ENCODE data around the gene COLQ.

DNA sequence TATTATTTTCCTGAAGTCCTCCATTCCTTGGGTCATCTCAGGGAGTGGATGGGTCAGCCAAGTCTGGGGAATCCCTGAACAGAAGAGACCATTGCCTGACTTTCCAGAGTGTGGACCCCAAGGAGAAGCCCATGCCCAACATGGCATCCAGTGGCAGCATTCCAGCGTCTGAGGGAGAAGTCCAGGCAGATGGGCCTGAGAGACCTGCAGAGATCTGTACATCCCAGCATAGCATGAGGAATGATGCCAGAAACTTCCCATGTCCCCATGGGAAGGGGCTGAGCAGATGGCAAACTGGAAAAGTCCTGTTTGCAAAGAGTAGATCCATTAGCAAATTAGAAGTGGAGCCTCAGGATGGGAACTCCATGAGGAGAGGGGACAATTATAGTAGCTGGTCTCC is 17.6 kb upstream of the COLQ start:
- TF ChIP-seq, protein P1, sequence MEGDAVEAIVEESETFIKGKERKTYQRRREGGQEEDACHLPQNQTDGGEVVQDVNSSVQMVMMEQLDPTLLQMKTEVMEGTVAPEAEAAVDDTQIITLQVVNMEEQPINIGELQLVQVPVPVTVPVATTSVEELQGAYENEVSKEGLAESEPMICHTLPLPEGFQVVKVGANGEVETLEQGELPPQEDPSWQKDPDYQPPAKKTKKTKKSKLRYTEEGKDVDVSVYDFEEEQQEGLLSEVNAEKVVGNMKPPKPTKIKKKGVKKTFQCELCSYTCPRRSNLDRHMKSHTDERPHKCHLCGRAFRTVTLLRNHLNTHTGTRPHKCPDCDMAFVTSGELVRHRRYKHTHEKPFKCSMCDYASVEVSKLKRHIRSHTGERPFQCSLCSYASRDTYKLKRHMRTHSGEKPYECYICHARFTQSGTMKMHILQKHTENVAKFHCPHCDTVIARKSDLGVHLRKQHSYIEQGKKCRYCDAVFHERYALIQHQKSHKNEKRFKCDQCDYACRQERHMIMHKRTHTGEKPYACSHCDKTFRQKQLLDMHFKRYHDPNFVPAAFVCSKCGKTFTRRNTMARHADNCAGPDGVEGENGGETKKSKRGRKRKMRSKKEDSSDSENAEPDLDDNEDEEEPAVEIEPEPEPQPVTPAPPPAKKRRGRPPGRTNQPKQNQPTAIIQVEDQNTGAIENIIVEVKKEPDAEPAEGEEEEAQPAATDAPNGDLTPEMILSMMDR (IDR thresholded peaks at IDR 0.05), result no peak
- TF ChIP-seq POLR2A (IDR thresholded peaks at IDR 0.05), result no peak

All from lower leg skin (tissue), 3 donors.